Measurements from ENCODE around the gene RNF151. TPM values are rescaled to one million over a fixed set of nuclear protein-coding genes. Genes with fewer than 3 reads are reported as not detected.

RNF151 gene
- total and polyA plus RNA-seq, 2 donors (not counting 1 experiment from before 2014, with no cell fraction given), result 0.13 to 0.76 TPM

GRCh38 chr16:1991948-1992703, 25.5 kb downstream of the RNF151 start:
- no peaks in the 10 kb centered on the region for H4K20me1 ChIP-seq (ENCODE audit: control insufficient read depth, insufficient read depth, low read length, poor library complexity, severe bottlenecking)
- H3K9me3 ChIP-seq (ENCODE audit: control extremely low read depth in 1 of 3, control insufficient read depth in 2 of 3, insufficient read depth in 1 of 3, low read length in 2 of 3), result peaks cover 0 to 13% (median 0%) of the 10 kb centered on the region in 3 donors
- no peaks in the 10 kb centered on the region for H3K36me3 ChIP-seq (replicated peaks in 1 of 2; ENCODE audit: control extremely low read depth in 1 of 2, control insufficient read depth in 1 of 2, extremely low read depth in 1 of 2, insufficient read depth in 2 of 2, low read length in 1 of 2)
- Mint-ChIP-seq H3K27me3 (no peaks in the 10 kb centered on the region), H3K4me3 (peak overlapping the region; percentile 91), H3K4me1 (peaks cover 33% of the 10 kb centered on the region), H3K9me3 (ENCODE audit: insufficient read depth) (no peaks in the 10 kb centered on the region), H3K27ac (peak overlapping the region; percentile 97)
- peak overlapping the region; percentile 53 for H3K9ac ChIP-seq (ENCODE audit: low read length)
- no peaks in the 10 kb centered on the region for H3K27me3 ChIP-seq (replicated peaks in 1 of 4; ENCODE audit: control extremely low read depth in 1 of 4, control insufficient read depth in 3 of 4, insufficient read depth in 4 of 4, low read length in 3 of 4)
- H3K4me3 ChIP-seq (ENCODE audit: control extremely low read depth in 1 of 5, extremely low read depth in 1 of 5, insufficient read depth in 1 of 5, low read depth in 2 of 5, low read length in 4 of 5), result peak overlapping the region in 4 of 5 experiments; percentile 51 to 93 (median 69)
- H2AFZ ChIP-seq (ENCODE audit: insufficient read depth, low read depth, low read length, poor library complexity, severe bottlenecking), result peak overlapping the region; percentile 51
- intact Hi-C loops (cut with micrococcal nuclease), result loop anchor here (1.0 to 10.0 kb wide), 7 partner anchors 9 to 785 kb away; partner anchors contain the start of genes ELOB, MSRB1, RPS2 and TRAF7
- ChIA-PET CTCF (interaction anchor here (1.4 to 5.5 kb wide), 3 partner anchors 12 to 163 kb away, joined by 3 to 32 read pairs (median 4); partner anchors contain the start of genes RPS2 and TRAF7), POLR2A (interaction anchor here (0.5 to 3.0 kb wide), 12 partner anchors 9 to 754 kb away, joined by 3 to 36 read pairs (median 6); partner anchors contain the start of genes ECI1, JPT2, PDPK1 and RPS2)
- peak overlapping the region; percentile 100 for H3K4me2 ChIP-seq (replicated peaks; ENCODE audit: low read depth, low read length, poor library complexity, severe bottlenecking)
- H3K4me1 ChIP-seq (ENCODE audit: control insufficient read depth in 2 of 2, insufficient read depth in 2 of 2, low read length in 2 of 2), result peaks cover 24 to 35% of the 10 kb centered on the region in 2 donors
- DNase-seq (peak; percentile 96), ATAC-seq (ENCODE audit: low read depth) (peak; percentile 77)
- peak overlapping the region; percentile 86 to 92 for H3K27ac ChIP-seq (ENCODE audit: low read length in 2 of 2)
- H3K79me2 ChIP-seq (ENCODE audit: control insufficient read depth, insufficient read depth, low read length), result no peaks in the 10 kb centered on the region
- 6% methylated on average over 81 of the region's 96 CpGs for WGBS (ENCODE audit: insufficient coverage)
- no peak for TF ChIP-seq EZH2 (IDR thresholded peaks at IDR 0.05; ENCODE audit: borderline replicate concordance, insufficient read depth, low read depth, low read length, poor library complexity, severe bottlenecking)
- no peak for TF ChIP-seq CTCF (IDR thresholded peaks at IDR 0.05)

Data from B cell (primary cell).